Retinal pigment epithelial cell (primary cell): ENCODE data around the gene ZNF236.

Source experiments
- DNase-seq: peaks from one replicate; pipeline ENCODE4 v3.0.0-alpha.2; 2010; ENCODE audit warnings: low read depth
- H3K4me3 ChIP-seq: 2 replicates; pipeline ENCODE4 v1.5.1; 2011; ENCODE audit warnings: mild to moderate bottlenecking, low read length, control low read depth, moderate library complexity
- TF ChIP-seq, protein P1 (sequence below): conservative IDR thresholded peaks from 2 replicates; pipeline ENCODE4 v1.5.1; 2011; ENCODE audit warnings: low read depth, low read length, control low read depth, inconsistent platforms

ZNF236 gene

DNA sequence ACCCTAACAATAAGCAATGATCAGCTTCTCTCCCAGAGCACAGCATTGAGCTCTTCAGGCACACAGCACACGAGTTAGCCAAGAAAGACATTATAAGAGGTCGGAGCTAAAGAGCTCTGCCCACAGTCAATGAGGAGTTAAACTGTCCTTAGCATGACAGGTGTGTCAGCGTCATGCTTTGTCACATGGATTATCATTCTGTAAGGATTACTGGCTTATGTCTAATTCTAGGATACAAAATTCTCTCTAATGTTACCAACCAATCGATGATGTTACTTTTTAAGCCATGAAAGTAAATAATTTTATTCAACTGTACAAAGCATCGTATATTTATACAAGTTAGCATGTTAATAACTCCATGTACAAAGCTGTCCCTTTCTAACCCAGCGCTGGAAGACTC, 108.8 kb downstream of the ZNF236 start:
- DNase-seq = no peak
- H3K4me3 ChIP-seq = no peak overlapping the region
- TF ChIP-seq, protein P1, sequence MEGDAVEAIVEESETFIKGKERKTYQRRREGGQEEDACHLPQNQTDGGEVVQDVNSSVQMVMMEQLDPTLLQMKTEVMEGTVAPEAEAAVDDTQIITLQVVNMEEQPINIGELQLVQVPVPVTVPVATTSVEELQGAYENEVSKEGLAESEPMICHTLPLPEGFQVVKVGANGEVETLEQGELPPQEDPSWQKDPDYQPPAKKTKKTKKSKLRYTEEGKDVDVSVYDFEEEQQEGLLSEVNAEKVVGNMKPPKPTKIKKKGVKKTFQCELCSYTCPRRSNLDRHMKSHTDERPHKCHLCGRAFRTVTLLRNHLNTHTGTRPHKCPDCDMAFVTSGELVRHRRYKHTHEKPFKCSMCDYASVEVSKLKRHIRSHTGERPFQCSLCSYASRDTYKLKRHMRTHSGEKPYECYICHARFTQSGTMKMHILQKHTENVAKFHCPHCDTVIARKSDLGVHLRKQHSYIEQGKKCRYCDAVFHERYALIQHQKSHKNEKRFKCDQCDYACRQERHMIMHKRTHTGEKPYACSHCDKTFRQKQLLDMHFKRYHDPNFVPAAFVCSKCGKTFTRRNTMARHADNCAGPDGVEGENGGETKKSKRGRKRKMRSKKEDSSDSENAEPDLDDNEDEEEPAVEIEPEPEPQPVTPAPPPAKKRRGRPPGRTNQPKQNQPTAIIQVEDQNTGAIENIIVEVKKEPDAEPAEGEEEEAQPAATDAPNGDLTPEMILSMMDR = no peak

DNA sequence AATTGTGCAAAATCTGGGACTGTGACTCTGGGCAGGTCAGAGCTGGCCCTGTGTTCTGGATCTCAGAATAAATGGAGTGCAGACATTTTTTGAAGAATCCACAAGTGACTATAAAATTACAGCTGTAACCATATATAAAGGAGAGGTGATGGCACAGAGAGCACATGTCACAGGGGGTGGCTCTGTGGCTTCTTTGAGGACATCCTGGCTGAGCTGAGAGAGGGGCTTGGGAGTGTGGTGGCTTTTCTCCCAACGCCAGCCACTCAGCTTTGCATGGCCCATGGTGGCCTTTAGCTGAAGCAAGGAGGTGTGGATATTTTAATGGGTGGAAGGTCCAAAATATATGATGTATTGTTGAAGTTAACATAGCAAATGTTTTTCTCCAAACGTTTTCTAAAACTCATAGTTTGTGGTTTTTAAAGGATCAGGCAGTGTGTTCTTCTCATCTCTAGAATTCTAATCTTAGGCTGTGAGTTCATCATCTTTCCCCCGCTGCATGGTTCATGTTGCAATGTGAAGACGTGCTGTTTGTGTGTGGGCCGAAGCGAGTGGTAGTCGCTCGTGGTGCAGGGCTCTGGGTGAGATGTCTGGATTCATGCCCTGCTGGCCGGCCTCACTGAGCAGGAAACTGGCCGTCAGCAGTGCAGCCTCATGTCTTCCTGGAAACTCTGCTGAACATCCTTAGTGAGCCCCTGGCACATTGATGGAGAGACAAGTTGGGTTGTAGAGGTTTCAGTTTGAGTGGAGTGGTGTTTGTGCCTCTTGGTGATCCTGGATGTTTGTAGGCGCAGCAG, 109.9 kb downstream of the ZNF236 start:
- H3K4me3 ChIP-seq = no peak overlapping the region
- DNase-seq = no peak
- TF ChIP-seq, protein P1 = no peak

DNA sequence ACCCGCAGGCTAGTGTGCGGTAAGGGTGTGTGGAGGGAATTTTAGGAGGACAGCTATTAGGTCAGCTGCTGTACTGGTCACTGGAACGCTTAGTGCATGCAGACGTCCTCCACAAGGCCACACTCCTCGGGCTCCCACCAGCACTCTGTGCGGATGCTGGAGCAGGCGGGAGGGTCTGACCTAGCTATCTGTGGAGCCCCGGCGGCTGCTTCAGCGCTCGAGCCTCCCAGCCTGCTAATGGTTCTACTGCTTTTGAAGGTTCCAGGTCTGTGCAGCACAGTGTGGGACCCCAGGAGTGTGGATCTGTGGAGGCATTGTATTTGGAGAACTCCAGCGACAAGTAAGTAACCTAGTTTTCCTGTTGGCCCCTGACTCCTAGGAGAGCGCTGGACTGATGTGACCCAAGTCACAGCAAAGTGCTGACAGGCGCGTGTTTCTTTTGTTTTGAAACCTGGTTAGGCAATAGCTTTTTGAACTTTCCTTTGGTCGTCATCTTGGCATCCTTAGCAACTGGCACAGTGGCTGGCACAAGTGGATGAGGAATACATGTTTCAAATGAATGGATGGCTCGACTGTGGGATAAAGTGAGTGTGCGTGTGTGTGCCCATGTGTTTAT, 113.5 kb downstream of the ZNF236 start:
- TF ChIP-seq, protein P1 = no peak
- no peak for DNase-seq
- no peak overlapping the region for H3K4me3 ChIP-seq

DNA sequence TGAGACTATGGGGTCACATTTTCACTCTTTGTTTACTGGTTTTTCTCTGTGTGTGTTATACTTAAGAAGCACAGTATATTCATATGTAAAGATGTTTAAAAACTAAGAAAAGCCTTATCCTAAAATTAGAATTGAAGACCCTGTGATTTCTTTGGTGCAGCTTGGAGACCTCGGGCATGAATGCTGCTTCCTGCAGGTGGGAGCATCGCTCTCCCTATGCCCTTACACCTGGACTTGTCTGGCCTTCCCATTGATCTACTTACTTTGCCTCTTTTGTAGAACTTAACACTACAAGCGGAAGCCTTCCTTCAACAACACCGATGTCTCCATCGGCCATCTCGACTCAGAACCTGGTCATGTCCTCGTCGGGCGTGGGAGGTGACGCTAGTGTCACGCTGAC, 114.5 kb downstream of the ZNF236 start:
- no peak for DNase-seq
- H3K4me3 ChIP-seq = no peak overlapping the region
- TF ChIP-seq, protein P1 = no peak

DNA sequence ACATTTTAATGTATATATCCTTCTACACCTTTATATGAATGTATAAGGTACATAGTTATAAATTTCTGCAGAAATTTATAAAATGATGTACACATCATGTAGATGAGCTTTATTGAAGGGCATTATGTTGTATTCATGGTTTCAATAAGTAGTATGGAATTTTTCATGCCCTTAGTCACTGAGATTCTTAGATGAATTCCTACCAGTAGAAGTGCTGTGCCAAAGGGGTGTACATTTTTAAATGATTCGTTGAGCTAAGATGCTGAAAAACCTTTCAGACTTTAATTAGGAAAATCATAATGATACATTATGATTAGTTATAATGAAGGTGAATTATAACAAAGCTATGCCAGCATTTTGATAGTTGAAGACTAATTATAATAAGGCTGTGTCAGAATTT, 115.2 kb downstream of the ZNF236 start:
- DNase-seq = no peak
- TF ChIP-seq, protein P1 = peak; percentile 28
- no peak overlapping the region for H3K4me3 ChIP-seq

DNA sequence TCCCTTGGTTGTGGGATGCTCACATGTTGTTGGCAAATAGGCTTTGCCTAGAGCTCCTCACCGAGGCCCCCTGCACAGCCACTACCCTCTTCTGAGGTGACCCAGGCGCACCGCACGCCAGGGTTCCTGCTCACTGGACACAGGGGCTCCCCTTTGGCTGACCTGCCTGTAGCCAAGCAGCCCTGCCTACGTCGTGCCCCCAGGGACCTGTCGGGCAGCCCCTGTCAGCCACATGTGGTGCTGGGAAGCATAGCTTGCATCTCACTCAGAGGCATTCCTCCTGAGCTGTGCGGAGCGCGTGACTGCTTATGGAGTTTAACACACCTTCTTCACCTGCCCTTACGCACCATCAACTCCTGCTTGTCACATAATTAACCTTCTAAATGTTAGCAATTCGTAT, 116.3 kb downstream of the ZNF236 start:
- TF ChIP-seq, protein P1 = no peak
- DNase-seq = no peak
- H3K4me3 ChIP-seq = no peak overlapping the region

DNA sequence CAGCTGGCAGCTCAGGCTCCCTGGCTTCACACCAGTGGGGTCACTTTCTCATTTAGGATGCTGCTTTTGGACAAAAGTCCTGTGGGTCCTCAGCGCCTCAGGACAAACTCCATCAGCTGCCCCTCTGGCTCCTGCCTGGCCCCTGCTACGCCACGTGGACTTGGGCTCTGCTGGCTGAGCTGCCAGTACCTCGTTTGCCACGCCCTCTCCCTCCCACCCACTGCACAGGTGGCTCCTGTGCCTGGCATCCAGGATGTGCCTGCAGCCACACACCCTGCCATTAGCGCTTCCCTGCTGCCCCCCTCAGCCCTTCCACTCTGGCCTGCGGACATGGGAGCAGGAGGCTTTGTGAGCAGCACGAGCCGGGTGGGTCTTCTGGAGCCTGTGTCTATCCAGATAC, 118.9 kb downstream of the ZNF236 start:
- TF ChIP-seq, protein P1 = no peak
- H3K4me3 ChIP-seq = no peak overlapping the region
- DNase-seq = no peak
